NT2/D1 (cell line): Measurements from ENCODE around the gene SPATA12.

Source experiments
- SUZ12 ChIP-seq: IDR thresholded peaks from 2 replicates; pipeline ENCODE4 v1.6.1; 2011; ENCODE audit not compliant: insufficient read length, insufficient read depth; ENCODE audit errors: extremely low read depth
- YY1 ChIP-seq: IDR thresholded peaks from 2 replicates; pipeline ENCODE4 v1.6.1; 2011; ENCODE audit not compliant: insufficient read length, insufficient read depth

- TF ChIP-seq YY1, result no peak
- no peak for TF ChIP-seq SUZ12
Measured at GRCh38 chr3:57011022-57011421, 49.4 kb upstream of the SPATA12 start.
